Right renal cortex interstitium (tissue), 3 donors: ENCODE measurements around the gene DNAJC4. TPM values are rescaled to one million over a fixed set of nuclear protein-coding genes. Genes with fewer than 3 reads are reported as not detected.

Experiments used
- DNase-seq, 3 donors: peaks; one replicate each; pipeline ENCODE4 v3.0.0-alpha.2; 2013; ENCODE audit warnings: low read depth in 3 of 3, low spot score in 2 of 3
- polyA plus RNA-seq, 3 donors: library from polyadenylated mRNA; unstranded; fragments of 120-200 nt; gene quantifications; one replicate each; pipeline ENCODE4 v1.2.1, GENCODE V29; 2013; ENCODE audit not compliant: insufficient read length in 3 of 3

The DNAJC4 gene
- polyA plus RNA-seq, 3 donors: 54.5 to 61.9 (median 54.7) TPM

- DNase-seq: no peak
Observed at GRCh38 chr11:64208086-64208795, 22.1 kb upstream of the DNAJC4 start.

- DNase-seq: no peak
Observed at GRCh38 chr11:64208796-64209562, 21.4 kb upstream of the DNAJC4 start.

- no peak for DNase-seq
Observed at GRCh38 chr11:64209563-64209843, 20.8 kb upstream of the DNAJC4 start.

GRCh38 chr11:64210301-64211020, 19.9 kb upstream of the DNAJC4 start:
- DNase-seq: no peak

- DNase-seq: no peak
Observed at GRCh38 chr11:64211181-64211872, 19.0 kb upstream of the DNAJC4 start.

GRCh38 chr11:64216879-64217278, 13.5 kb upstream of the DNAJC4 start:
- no peak for DNase-seq

GRCh38 chr11:64218628-64219353, 11.6 kb upstream of the DNAJC4 start:
- no peak for DNase-seq

DNA sequence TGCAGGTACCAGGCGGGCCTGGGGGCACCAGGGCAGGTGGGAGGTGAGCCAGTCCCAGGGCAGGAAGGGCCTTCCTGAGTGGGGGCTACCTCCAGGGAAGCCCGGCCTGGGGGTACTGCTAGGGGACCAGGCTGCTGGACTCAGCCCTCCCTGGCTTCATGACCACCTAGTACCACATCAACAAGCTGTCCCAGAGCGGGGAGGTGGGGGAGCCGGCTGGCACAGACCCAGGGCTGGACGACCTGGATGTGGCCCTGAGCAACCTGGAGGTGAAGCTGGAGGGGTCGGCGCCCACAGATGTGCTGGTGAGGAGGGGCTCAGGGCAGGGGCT, 11.0 kb upstream of the DNAJC4 start:
- DNase-seq: no peak

DNA sequence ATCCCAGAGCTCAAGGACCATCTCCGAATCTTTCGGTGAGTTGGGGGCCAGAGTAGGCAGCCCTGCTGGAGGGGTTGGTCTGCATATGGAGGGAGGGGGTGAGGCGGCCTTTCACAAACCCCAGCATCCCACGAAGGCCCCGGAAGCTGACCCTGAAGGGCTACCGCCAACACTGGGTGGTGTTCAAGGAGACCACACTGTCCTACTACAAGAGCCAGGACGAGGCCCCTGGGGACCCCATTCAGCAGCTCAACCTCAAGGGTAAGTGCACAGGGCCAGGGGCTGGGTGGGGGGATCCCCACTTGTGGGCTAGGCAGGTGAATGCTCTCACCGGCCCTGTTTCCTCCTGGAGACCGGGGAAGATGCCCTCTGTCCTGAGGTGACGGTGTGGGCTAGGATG, 10.6 kb upstream of the DNAJC4 start:
- DNase-seq: no peak

DNA sequence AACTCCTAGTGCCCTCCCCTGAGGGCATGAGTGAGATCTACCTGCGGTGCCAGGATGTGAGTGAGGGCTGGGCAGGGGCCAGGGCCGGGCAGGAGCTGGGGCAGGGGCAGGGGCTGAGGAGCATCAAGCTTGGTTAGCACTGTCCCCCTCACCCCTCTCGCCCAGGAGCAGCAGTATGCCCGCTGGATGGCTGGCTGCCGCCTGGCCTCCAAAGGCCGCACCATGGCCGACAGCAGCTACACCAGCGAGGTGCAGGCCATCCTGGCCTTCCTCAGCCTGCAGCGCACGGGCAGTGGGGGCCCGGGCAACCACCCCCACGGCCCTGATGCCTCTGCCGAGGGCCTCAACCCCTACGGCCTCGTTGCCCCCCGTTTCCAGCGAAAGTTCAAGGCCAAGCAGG, 10.1 kb upstream of the DNAJC4 start:
- no peak for DNase-seq

GRCh38 chr11:64220798-64221197, 9.6 kb upstream of the DNAJC4 start:
- no peak for DNase-seq

DNA sequence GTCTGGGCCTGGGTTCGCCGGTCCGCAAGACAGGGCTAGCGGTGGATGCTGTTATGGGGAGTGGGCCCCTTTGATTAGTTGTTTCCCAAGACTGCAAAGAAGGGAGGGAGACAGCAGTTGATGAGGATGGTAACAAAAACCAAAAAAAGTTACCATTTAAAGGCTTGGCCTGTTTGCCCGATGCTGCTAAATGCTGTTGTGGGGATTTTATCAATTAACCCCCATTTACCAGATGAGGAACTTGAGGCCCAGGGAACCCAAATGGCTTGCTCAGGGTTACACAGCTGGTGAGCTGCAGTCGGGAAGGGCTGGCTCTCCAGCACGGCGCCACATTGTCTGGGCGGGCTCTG, 7.7 kb upstream of the DNAJC4 start:
- DNase-seq: no peak

- DNase-seq: no peak
Observed at GRCh38 chr11:64223001-64223651, 7.2 kb upstream of the DNAJC4 start.

DNA sequence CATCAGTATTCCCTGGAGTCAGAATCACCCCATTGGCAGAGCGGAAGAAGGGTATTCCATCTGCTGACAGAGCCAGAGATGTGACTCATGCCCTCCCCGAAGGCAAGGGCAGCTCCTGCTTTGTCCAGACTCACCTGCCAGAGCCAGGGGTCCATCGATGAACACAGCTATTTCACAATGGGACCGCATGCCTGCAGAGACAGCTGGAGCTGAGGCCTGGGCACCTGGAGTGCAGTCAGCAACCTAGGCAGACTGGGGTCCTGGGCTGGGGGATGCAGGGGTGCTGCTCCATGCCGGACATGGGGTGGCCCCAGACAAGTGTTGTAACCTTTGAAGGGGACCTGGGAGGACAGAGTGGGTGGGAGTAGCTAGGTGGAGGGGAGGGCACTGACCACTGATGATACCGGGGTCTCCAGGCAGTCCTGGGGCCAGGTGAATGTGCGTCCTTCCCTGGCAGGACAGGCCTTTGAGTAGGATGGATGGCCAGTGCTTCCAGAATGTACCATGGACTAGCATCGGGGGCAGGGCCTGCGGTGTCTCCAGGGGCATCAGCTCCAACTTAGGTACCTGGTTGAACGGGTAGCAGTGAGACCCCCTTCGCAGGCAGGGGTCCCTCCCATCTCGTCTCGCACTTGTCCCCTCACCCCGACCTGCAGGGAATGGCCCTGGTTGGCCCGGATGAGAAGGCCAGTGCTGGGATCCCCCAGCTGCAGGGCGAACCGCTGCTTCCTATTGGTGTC, 6.0 kb upstream of the DNAJC4 start:
- DNase-seq: no peak

- no peak for DNase-seq
Observed at GRCh38 chr11:64224891-64225607, 5.3 kb upstream of the DNAJC4 start.

GRCh38 chr11:64225608-64226506, 4.5 kb upstream of the DNAJC4 start, which contains the start of the genes NUDT22 and TRPT1:
TSS of gene NUDT22 (plus strand) at chr11:64226274. CDS start at chr11:64226653, 379 bp downstream.
TSS of gene TRPT1 (minus strand) at chr11:64226186. CDS start at chr11:64225860, 326 bp downstream.
- peak in 1 of 3 donors; percentile 74 for DNase-seq

- no peak for DNase-seq
Observed at GRCh38 chr11:64226507-64227051, 3.8 kb upstream of the DNAJC4 start.
